NB4 (cell line): ENCODE data around the gene MFAP4.
"Not testable (repeated sequence)": the region's sequence is repeated elsewhere in the genome, so short reads cannot be mapped to it uniquely, and the experiment has no call there.

Experiments
- DNase-seq: peaks from one replicate; pipeline ENCODE4 v3.0.0; 2010; ENCODE audit warnings: low read depth
- H3K4me3 ChIP-seq: one replicate; pipeline ENCODE4 v1.5.1; 2011; ENCODE audit warnings: mild to moderate bottlenecking, low read depth, low read length, moderate library complexity
- CTCF ChIP-seq: IDR thresholded peaks from one replicate; pipeline ENCODE4 v1.5.1; 2012; ENCODE audit warnings: low read depth, low read length
- MYC ChIP-seq: IDR thresholded peaks from 2 replicates; pipeline ENCODE4 v1.6.1; 2011; ENCODE audit warnings: low read depth, low read length
- POLR2A ChIP-seq: IDR thresholded peaks from 2 replicates; pipeline ENCODE4 v1.6.1; 2011; ENCODE audit warnings: mild to moderate bottlenecking; ENCODE audit not compliant: insufficient read length; ENCODE audit errors: extremely low read depth
- TF ChIP-seq, protein P1 (sequence below): IDR thresholded peaks from 2 replicates; pipeline ENCODE4 v1.6.1; 2011; ENCODE audit warnings: low read depth, low read length

Gene MFAP4

DNA sequence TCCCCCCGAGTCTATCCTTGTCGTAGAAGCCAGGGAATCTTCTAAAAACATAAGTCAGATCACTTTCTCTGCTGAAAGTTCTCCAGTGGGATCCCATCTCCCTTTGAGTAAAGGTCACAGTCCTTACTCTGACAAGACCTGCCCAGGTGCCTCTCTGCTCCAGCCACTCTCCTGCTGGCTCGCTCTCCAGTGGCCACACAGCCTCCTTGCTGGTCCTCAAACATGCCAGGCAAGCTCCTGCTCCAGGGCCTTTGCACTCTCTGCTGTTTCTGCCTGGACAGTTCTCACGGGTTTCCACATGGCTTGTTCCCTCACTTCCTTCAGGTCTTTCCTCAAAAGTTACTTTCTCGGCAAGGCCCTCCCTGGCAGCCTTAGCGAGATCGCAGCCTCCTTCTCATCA lies 27.8 kb downstream of the MFAP4 start:
- no peak overlapping the region for H3K4me3 ChIP-seq
- DNase-seq, result no peak
- TF ChIP-seq CTCF (no peak), POLR2A (no peak), MYC (no peak)
- TF ChIP-seq, protein P1, sequence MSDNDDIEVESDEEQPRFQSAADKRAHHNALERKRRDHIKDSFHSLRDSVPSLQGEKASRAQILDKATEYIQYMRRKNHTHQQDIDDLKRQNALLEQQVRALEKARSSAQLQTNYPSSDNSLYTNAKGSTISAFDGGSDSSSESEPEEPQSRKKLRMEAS, result no peak

DNA sequence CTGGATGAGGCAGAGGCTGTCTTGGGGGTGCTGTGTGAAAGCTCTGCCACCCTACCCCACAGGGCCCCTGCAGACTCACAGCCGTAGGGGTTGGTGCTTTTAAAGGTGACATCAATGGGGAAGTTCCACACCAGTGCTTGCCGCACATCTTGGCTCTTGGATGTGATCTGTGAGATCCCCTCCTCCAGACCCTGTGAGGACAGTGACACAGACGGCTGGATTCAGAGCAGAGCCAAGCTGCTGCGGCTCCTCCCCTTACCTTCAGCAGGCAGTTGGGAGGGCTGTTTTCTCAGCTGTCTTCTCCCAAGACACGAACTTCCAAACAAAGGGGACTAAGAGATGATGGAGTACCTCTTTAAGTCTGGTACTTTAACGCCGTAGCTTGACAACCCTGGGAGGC lies 29.2 kb downstream of the MFAP4 start:
- TF ChIP-seq, protein P1, result no peak
- no peak for TF ChIP-seq MYC
- DNase-seq, result no peak
- no peak overlapping the region for H3K4me3 ChIP-seq

- TF ChIP-seq CTCF, result no peak
- TF ChIP-seq MYC, result no peak
- TF ChIP-seq, protein P1, result no peak
- TF ChIP-seq POLR2A, result no peak
- no peak overlapping the region for H3K4me3 ChIP-seq
- no peak for DNase-seq
Observed at GRCh38 chr17:19357351-19357750, 29.6 kb downstream of the MFAP4 start.

DNA sequence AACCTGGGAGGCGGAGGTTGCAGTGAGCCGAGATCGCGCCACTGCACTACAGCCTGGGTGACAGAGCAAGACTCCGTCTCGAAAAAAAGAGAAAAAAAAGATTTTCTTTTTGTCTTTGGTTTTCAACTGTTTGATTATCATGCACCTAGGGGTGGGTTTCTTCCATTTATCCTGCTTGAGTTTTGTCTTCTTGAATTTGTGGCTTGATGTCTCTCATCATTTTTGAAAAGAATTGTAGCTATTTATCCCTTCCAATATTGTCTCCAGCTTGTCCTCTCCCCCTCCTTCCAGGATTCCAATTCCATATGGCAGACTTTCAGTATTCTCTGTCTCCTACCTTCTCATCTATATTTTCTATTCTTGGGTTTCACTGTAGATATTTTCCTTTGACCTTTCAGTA lies 32.2 kb downstream of the MFAP4 start:
- TF ChIP-seq MYC, result no peak
- TF ChIP-seq CTCF, result no peak
- TF ChIP-seq, protein P1, result no peak
- TF ChIP-seq POLR2A, result no peak
- no peak overlapping the region for H3K4me3 ChIP-seq
- no peak for DNase-seq

DNA sequence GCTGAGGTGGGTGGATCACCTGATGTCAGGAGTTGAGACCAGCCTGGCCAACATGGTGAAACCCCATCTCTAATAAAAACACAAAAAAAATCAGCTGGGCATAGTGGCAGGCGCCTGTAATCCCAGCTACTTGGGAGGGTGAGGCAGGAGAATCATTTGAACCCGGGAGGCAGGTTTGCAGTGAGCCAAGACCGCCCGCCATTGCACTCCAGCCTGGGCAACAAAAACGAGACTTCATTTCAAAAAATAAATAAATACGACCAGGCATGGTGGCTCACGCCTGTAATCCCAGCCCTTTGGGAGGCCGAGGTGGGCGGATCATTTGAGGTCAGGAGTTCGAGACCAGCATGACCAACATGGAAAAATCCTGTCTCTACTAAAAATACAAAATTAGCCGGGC lies 33.6 kb downstream of the MFAP4 start:
- DNase-seq, H3K4me3 ChIP-seq: not testable (repeated sequence)

DNA sequence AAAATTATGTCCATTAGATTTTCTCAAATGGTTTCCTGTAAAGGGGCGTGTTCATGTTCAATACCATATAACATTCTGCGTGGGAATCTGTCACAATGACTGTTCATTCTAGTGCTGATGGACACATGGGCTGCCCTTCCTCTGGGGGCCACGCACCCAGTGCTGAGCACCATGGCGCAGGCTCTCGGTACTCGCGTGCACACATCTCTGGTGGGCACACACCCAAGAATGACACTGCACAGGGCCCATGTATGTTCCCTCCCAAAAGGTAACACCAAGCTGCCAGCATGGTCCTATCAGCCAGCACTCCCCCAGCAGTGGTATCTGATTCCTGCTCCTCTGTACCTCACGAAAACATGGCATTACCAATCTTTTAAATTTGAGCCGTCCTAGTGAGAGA lies 38.2 kb downstream of the MFAP4 start:
- H3K4me3 ChIP-seq, result no peak overlapping the region
- DNase-seq, result no peak
- TF ChIP-seq CTCF, result no peak
- no peak for TF ChIP-seq POLR2A
- no peak for TF ChIP-seq MYC
- TF ChIP-seq, protein P1, result no peak

- TF ChIP-seq MYC, result no peak
- TF ChIP-seq POLR2A, result no peak
- no peak for TF ChIP-seq CTCF
- TF ChIP-seq, protein P1, result no peak
- no peak overlapping the region for H3K4me3 ChIP-seq
- no peak for DNase-seq
Observed at GRCh38 chr17:19348081-19348650, 38.8 kb downstream of the MFAP4 start.
